MM.1S (cell line): ENCODE data around the gene TBX2.
A peak's percentile ranks its signal among the peaks of the same experiment; 100 is the strongest.

Experiments used
- DNase-seq: peaks from one replicate; pipeline ENCODE4 v3.0.0-alpha.2; 2015
- H2AFZ ChIP-seq: fragments of 300-600 bp; sonication (generic); 2 replicates; pipeline ENCODE4 v1.6.0; 2016; ENCODE audit warnings: antibody characterized with exemption, low read length
- H3F3A ChIP-seq: fragments of 300-600 bp; sonication (generic); 2 replicates; pipeline ENCODE4 v1.6.1; 2016; ENCODE audit warnings: mild to moderate bottlenecking, antibody characterized with exemption, low read length, moderate library complexity, mixed read lengths; ENCODE audit not compliant: insufficient read depth
- H3K27ac ChIP-seq: fragments of 300-600 bp; sonication (generic); 2 replicates; pipeline ENCODE4 v1.5.1; 2016; ENCODE audit warnings: mild to moderate bottlenecking, low read length
- H3K27me3 ChIP-seq: fragments of 300-600 bp; sonication (generic); replicated peaks from 2 replicates; pipeline ENCODE4 v1.6.0; 2016; ENCODE audit warnings: low read length; ENCODE audit not compliant: insufficient read depth
- H3K36me3 ChIP-seq: fragments of 300-600 bp; sonication (generic); replicated peaks from 2 replicates; pipeline ENCODE4 v1.6.1; 2016; ENCODE audit warnings: mild to moderate bottlenecking, low read length, mixed read lengths; ENCODE audit not compliant: insufficient read depth
- H3K4me1 ChIP-seq: fragments of 300-600 bp; sonication (generic); 2 replicates; pipeline ENCODE4 v1.6.1; 2016; ENCODE audit warnings: low read length, mixed read lengths
- H3K4me2 ChIP-seq: fragments of 300-600 bp; sonication (generic); 2 replicates; pipeline ENCODE4 v1.6.0; 2016; ENCODE audit warnings: low read depth, low read length
- H3K4me3 ChIP-seq: fragments of 300-600 bp; sonication (generic); 2 replicates; pipeline ENCODE4 v1.5.1; 2016; ENCODE audit warnings: low read length, mixed read lengths
- H3K79me2 ChIP-seq: fragments of 300-600 bp; sonication (generic); 2 replicates; pipeline ENCODE4 v1.6.1; 2016; ENCODE audit warnings: mixed run types, low read length, mixed read lengths
- H3K9ac ChIP-seq: fragments of 300-600 bp; sonication (generic); 2 replicates; pipeline ENCODE4 v1.6.1; 2016; ENCODE audit warnings: low read length, mixed read lengths
- H3K9me2 ChIP-seq: fragments of 300-600 bp; sonication (generic); replicated peaks from 2 replicates; pipeline ENCODE4 v1.6.1; 2016; ENCODE audit warnings: mild to moderate bottlenecking, low read length, mixed read lengths; ENCODE audit not compliant: insufficient read depth
- H3K9me3 ChIP-seq: fragments of 300-600 bp; sonication (generic); replicated peaks from 2 replicates; pipeline ENCODE4 v1.6.1; 2016; ENCODE audit warnings: mild to moderate bottlenecking, low read length, mixed read lengths; ENCODE audit not compliant: insufficient read depth
- H4K20me1 ChIP-seq: fragments of 300-600 bp; sonication (generic); 2 replicates; pipeline ENCODE4 v1.6.1; 2016; ENCODE audit warnings: mild to moderate bottlenecking, low read length, moderate library complexity, mixed read lengths; ENCODE audit not compliant: insufficient read depth
- EZH2 ChIP-seq: fragments of 300-600 bp; sonication (generic); optimal IDR thresholded peaks from 2 replicates; pipeline ENCODE3; 2017; ENCODE audit warnings: low read depth, mild to moderate bottlenecking, antibody characterized with exemption, low read length, mixed read lengths
- EZH2phosphoT487 ChIP-seq: fragments of 300-600 bp; sonication (generic); IDR thresholded peaks from 2 replicates; pipeline ENCODE4 v1.6.1; 2018; ENCODE audit warnings: antibody characterized with exemption, low read length
- TF ChIP-seq, protein P1 (sequence below): fragments of 300-600 bp; sonication (generic); IDR thresholded peaks from 2 replicates; pipeline ENCODE4 v1.5.1; 2016; ENCODE audit warnings: antibody characterized with exemption, low read length, mixed read lengths

TBX2 gene

DNA sequence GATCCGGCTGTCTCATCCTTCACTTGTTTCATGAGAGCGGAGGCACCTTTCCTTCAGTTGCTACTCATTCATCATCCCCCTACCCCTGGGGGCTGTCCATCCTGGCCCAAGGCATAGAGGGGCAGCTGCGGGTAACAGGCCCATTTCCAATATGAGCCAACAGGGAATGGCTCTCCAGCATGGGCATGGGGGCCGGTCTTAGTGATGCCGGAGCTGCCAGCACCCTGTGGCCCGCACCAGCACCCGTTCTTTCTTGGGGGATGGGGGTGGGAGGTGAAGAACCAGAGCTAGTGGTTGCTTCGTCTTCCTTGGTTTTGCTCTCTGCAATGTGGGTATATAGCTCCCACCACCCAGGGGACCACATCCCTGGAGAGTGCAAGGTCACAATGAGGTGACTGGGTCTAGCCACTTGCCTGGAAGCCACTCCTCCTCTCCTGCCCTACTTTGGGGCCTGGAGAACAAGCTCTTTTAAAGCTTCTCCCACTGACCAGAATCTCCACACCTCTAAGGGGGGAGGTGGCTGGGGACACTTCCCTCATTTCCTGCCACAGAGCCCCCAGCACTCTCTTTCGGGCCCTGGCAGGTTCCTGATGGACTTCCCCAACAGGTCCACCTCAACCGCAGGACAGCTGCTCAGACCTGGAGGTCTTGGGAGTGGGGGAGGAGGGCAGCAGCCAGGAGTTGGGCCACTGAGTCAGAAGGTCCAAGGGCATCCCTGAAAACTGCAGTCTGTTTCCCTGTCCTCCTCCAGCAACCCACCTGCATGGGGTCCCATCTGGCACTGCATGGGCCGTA, 11.9 kb upstream of the TBX2 start:
- no peak overlapping the region for H3K4me2 ChIP-seq
- H3K9me3 ChIP-seq, result no peaks in the 10 kb centered on the region
- TF ChIP-seq EZH2phosphoT487 (no peak), EZH2 (no peak)
- TF ChIP-seq, protein P1, sequence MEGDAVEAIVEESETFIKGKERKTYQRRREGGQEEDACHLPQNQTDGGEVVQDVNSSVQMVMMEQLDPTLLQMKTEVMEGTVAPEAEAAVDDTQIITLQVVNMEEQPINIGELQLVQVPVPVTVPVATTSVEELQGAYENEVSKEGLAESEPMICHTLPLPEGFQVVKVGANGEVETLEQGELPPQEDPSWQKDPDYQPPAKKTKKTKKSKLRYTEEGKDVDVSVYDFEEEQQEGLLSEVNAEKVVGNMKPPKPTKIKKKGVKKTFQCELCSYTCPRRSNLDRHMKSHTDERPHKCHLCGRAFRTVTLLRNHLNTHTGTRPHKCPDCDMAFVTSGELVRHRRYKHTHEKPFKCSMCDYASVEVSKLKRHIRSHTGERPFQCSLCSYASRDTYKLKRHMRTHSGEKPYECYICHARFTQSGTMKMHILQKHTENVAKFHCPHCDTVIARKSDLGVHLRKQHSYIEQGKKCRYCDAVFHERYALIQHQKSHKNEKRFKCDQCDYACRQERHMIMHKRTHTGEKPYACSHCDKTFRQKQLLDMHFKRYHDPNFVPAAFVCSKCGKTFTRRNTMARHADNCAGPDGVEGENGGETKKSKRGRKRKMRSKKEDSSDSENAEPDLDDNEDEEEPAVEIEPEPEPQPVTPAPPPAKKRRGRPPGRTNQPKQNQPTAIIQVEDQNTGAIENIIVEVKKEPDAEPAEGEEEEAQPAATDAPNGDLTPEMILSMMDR, result no peak

GRCh38 chr17:61388561-61389356, 10.9 kb upstream of the TBX2 start:
- no peaks in the 10 kb centered on the region for H3K4me1 ChIP-seq
- no peak overlapping the region for H2AFZ ChIP-seq
- no peaks in the 10 kb centered on the region for H3K9me3 ChIP-seq
- H3K9me2 ChIP-seq, result no peaks in the 10 kb centered on the region
- H3K4me2 ChIP-seq, result no peak overlapping the region
- TF ChIP-seq EZH2phosphoT487 (no peak), EZH2 (no peak)
- TF ChIP-seq, protein P1, result no peak
- no peaks in the 10 kb centered on the region for H3K27me3 ChIP-seq
- no peaks in the 10 kb centered on the region for H3K36me3 ChIP-seq
- H3K9ac ChIP-seq, result no peak overlapping the region
- no peaks in the 10 kb centered on the region for H3F3A ChIP-seq
- no peak overlapping the region for H3K27ac ChIP-seq
- H4K20me1 ChIP-seq, result no peaks in the 10 kb centered on the region
- no peak overlapping the region for H3K4me3 ChIP-seq
- no peak for DNase-seq
- H3K79me2 ChIP-seq, result no peaks in the 10 kb centered on the region

More for the DNA sequence above, 11.9 kb upstream of the TBX2 start:
- Histone ChIP-seq H3K36me3 (no peaks in the 10 kb centered on the region), H3K4me1 (no peaks in the 10 kb centered on the region), H3K9ac (no peak overlapping the region), H2AFZ (no peak overlapping the region), H3K4me3 (no peak overlapping the region), H3K27ac (no peak overlapping the region), H4K20me1 (no peaks in the 10 kb centered on the region), H3K27me3 (no peaks in the 10 kb centered on the region), H3F3A (no peaks in the 10 kb centered on the region), H3K79me2 (no peaks in the 10 kb centered on the region), H3K9me2 (no peaks in the 10 kb centered on the region)
- no peak for DNase-seq

DNA sequence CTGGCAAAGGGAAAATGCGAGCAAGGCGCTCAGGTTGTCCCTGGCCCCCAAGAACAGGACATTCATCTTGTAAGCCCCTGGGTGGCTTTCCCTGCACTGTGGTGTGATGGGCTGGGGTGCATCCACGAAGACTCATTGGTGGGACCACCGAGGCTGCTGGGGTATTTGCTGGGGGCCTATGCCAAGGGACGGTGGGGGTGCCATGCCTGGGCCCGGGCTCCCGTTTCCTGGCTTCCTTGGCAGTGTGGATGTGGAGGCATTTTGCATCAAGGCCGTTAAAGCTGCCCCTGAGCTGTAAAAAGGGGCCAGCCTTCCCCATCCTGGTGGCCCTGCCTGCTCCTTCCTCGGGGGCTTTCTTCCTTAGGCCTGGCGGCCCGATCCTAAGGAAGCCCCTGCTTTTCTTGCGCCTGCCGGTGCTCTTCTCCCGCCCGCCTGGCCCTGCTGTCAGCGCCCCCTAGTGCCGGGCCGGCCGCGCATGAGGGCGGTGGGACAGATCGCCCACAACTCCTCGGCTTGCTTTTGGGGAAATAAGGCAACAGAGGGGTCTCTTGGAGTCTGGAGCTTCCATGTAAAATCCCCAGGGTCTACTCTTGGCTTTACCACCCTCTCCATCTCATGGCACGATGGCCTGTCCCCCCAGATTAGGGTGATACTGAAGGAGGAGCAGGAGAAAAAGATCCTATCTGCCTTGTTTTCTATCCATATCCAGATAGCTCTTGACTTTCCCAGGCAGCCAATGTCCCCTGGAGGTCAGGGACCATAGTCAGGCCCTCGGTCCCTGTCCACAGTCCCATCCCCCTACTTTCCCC, 9.8 kb upstream of the TBX2 start:
- Histone ChIP-seq H3K4me1 (peaks cover 4% of the 10 kb centered on the region), H4K20me1 (no peaks in the 10 kb centered on the region), H3K9ac (peak overlapping the region; percentile 27; the same call in 1 of the 2 replicates), H3K27me3 (no peaks in the 10 kb centered on the region), H3K9me3 (no peaks in the 10 kb centered on the region), H3K27ac (no peak overlapping the region), H3K4me2 (peak overlapping the region; percentile 65), H3K4me3 (peak overlapping the region; percentile 34), H2AFZ (peak overlapping the region; percentile 67), H3K36me3 (no peaks in the 10 kb centered on the region), H3F3A (peaks cover 1% of the 10 kb centered on the region; the same call in 1 of the 2 replicates), H3K79me2 (no peaks in the 10 kb centered on the region), H3K9me2 (no peaks in the 10 kb centered on the region)
- peak; percentile 36 for DNase-seq
- TF ChIP-seq EZH2 (no peak), EZH2phosphoT487 (no peak)
- TF ChIP-seq, protein P1, result peak; percentile 96
